ENCODE data around the gene LMO7.
"Not testable (repeated sequence)": the region's sequence is repeated elsewhere in the genome, so short reads cannot be mapped to it uniquely, and the experiment has no call there.

Gene LMO7

DNA sequence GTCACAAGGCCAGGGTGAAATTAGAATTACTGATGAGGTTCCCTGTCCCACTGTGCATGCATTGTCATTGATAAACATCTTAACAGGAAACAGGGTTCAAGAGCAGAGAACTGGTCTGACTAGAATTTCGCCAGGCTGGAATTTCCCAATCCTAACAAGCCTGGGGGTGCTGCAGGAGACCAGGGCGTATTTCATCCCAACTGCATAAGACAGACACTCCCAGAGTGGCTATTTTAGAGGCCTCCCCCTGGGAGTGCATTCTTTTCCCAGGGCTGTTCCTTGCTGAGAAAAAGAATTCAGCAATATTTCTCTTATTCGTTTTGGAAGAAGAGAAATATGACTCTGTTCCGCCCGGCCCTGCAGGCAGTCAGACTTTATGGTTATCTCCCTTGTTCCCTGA, 144.0 kb downstream of the LMO7 start:
- DNase-seq = not testable (repeated sequence)

DNA sequence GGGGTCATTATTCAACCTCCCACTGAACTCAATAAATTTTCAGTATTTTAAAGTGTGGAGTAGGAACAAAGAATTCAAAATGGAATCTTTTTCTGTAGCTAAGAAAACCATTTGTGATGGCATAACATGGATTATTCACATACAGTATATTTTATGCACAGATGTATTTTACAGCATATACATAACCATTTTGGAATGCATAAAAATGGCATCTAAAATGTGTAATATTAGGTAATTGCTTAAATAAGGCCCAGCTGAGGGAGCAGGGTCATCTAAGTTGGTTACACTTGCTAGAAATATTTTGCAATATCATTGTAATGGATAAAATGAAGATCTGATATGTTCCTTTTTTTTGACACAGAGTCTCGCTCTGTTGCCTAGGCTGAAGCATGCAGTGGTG, 146.9 kb downstream of the LMO7 start:
- no peak for DNase-seq

DNA sequence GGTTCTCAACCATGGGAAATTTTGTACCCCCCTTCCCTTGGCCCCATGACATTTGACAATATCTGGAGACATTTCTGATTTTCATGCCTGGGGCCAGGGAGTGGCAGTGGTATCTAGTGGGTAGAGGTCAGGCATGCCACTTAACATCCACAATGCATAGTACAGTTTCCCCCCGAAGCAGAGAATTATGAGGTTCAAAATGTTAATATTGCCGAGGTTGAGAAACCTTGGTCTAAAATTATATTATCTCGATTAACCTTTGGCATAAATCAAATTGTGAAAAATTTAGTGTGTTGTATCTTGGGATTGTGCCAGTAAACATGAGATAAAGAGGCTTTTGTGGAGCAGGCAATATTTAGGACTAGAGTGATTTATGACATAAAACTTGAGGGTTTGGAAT, 147.9 kb downstream of the LMO7 start:
- DNase-seq = no peak

DNA sequence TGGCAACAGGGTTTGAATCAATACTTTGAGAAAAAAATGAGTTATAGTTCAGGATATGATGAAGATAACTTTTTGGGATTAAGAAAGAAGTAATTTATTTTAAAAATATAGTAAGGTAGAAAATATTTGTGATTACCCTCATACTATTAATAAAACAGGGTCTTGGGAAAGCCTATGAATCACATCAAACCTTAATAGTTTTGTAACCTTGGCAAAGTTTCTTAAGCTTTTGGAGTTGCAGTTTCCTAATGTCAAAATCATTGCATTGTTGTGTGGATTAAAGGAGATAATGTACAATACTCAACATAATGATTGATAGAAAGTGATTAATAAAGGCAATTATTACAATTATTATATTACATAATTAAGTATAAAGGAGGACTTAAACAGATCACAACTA, 149.0 kb downstream of the LMO7 start:
- DNase-seq = no peak

DNA sequence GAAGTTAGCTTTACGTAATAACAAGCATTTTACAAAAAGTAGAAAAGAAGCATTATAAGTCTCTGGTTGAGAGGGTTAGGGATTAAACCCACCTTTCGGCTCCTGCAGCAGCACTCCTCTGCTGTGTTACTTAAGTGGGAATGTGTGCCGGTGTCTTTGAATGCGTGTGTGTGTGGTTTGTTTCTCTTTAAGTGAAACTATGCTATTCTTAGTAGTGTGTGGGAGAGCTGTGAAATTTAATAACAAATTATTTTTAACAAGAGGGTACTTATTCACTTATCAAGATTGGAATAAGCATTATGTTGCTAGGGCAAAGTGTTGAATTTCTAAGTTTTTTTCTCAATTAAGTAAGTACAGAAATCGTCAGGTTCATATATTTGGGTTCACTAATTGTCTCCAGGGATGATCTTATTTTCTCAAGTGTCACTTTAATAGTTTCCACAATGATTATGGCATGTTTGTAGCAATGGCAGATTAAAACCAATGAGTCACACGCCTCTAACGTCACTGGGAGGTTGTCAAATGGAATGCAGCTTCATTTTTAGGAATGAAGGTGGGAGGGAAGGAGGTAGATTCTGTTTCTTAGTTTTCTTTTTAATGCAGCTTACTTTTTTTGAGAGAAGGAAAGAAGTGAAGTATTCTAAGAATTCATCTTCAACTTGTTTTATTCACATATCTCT, 151.3 kb downstream of the LMO7 start:
- no peak for DNase-seq

DNA sequence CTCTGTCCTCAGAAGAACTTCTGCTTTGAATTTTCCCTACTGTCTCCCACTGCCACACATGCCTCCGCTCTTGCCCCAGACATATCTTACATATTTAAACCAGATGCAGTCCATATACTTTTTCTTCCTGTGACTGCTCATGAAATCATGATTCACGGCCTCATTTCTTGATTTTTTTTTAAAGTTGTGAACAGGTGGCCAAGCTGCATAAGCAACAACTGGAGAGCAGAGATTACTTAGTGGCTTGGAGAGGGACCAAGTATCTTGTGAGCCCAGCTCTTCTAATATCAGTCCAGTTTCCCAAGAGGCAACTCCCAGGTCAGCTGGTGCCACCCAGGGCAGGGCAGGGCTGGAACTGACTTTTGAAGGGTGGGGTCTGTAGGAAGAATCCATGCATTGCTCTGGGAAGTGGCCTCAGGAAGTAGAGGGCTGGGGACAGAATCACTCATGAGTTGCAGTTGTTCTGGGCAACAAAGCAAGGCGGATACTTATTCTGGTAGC, 152.4 kb downstream of the LMO7 start:
- DNase-seq = no peak

DNA sequence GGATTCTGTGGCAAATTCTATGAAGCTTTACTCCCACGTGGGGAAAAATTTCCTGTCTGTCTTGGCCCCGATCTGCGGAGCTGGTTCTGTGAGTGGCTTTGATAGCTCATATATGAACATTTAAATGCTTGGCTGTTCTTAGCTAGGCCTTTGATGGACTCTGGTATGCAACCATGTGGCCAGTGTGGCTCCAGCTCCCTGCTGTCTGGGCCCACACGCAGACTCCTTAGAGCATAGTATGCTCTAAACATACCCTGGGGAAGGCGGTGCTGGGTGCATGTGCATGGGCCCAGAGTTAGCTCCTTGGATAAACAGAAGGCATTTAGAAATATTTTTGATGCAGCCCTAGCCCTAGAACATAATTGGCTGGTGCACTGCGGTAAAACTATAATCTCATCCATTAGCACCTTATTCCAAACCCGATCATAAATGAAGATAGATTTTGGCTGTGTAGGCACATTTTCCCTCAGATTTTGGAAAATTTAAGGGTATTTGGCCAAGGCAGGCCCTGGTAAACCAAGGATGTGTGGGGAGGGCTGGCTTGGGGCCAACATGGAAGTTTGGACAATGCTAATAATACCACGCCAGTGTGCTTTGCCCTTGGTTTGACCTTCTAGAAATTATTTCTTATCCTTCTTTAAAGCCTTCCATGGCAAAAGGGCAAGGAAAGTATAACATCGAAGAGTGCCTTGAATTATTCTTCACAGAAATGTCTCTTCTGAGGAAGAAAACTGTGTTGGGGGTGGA, 153.5 kb downstream of the LMO7 start:
- no peak for DNase-seq

DNA sequence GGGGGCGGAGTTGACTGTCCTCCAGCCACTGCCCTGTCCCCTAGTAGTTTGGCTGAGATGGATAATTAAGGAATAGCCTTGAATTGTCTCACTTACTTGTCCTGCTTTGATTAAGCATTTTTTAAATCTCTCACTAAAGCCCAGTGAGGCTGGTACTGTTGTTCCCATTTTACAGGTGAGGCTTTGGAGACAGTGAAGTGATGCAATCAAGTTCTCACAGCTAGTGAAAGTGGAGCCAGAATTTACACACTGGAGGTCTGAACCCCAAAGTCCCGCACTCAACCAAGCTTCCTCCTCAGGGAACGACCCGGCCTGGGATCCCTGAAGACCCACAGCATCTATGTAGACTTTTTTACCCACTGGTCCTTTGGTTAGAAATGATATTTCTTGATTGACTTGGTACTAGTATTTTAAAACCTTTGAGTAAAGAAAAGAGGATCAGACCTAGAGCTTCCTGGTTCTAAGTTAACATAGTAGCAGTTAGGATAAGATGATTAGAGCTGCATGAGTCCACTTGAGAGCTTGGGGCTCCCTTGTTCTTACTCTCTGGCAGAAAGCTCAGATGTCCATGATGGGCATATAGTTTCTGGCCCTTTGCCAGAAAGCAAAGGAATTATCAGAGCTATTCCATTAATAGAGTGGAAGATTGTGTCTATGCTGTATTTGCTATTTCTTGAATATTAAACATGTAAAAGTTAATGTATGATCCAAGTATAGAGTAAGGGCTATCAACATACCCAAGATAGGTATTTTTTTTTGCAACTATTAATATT, 154.3 kb downstream of the LMO7 start:
- DNase-seq = no peak

DNA sequence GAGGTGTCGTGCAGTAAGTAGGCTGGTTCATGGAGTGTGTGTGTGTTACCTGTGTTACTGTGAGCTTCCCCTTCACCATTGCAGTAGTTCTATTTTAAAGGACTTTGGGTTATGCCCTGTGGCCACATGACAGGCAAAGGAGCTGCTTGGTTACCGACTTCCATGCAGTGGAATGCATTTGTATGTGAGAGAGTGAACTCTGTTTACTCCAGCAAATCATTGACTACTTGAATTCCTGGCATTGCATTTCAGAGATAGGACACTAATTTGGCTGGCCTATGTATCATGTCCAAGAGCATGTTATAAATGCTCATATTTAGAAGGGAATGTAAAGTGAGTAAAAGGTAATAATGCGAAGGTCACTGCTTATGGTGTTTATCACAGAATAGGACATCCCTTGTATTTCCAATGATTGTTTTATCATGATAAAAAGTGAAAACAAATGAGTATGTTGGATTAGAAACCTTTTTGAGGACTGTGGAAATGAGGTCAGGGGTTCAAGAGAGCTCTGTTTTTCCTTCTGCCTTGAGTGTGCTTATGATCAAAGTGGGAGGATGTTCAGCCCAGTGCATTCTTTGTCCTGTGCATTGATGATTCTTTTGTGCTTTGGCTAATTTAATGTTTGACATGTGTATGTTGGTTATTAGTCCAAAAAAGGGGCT, 156.5 kb downstream of the LMO7 start:
- DNase-seq = no peak

DNA sequence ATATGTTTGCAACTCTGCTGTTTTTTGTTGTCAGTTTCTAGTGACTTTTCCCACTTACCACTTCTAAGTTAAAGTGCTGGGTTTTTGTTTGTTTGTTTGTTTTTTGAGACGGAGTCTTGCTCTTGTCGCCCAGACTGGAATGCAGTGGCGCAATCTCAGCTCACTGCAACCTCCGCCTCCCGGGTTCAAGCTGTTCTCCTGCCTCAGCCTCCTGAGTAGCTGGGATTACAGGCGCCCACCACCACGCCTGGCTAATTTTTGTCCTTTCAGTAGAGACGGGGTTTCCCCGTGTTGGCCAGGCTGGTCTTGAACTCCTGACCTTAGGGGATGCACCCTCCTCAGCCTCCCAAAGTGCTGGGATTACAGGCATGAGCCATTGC, 157.0 kb downstream of the LMO7 start:
- DNase-seq = not testable (repeated sequence)

DNA sequence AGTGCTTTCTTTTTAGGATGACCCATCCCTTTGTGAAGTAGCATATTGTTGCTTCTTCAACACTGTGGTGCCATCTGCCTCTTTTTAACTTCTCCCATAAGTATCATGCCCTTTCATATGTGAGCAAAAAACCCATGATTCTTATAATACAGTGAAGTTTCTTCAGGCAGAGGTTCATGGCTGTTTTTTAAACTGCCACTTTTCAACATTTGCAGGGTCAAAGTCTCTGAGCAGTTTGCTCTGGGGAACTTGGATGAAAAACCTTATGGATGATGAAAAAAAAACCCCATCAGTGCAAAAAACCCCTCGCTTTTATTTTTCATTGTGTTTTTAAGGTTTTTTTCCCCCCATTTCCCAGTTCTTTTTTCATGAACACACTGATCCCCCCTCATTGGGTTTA, 158.5 kb downstream of the LMO7 start:
- no peak for DNase-seq

DNA sequence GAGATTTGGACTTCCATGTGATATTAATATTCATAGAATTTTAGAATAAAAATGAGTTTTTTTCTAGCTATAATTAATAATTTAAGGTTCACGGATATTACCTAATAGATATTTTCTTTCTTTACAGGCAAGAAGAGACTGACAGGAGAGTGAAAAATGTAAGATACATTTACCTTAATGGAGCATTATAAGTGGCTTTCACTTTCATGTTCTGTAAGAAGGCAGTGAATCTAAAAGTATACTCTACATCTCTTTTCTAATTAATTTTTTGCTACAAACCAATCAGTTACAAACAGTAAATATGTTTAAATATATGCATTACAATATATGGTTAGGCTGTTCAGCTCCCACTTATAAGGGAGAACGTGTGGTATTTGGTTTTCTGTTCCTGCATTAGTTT, 159.1 kb downstream of the LMO7 start:
- DNase-seq = no peak

DNA sequence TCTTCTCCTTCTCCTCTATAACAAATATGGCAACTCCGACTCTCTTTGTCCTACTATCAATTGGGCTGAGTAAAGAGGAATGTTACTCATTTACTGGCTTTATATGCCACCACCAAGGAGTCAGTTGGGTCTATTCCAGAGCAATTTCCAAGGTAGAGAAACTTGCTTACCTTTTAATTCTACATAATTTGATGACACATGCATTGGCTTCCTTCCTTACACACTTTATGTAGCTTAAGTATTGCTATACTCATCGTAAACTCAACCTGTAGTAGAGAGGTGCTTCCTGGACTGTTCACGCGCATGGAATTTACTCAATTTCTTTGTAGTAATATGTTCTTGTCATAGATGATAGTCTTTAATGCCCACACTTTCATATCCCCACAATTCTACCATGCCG, 160.7 kb downstream of the LMO7 start:
- no peak for DNase-seq

DNA sequence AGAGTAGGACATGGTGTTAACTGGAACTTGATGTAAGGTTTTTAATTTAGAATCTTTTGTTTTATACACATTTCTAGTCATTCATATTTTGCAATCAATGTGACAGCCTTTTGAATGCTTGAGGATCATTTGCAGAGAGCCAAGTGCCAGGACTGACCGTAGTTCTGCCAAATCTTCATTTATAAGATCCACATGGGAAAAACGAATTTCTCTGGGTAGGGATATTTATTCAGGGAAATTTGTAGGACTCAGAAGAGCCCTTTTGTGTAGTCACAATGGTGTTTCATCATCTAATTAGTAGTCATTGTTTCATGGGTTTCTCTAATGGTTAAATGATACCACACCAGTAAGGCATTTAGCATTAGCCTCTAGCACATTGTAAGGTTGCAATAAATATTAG, 161.1 kb downstream of the LMO7 start:
- DNase-seq = no peak

DNA sequence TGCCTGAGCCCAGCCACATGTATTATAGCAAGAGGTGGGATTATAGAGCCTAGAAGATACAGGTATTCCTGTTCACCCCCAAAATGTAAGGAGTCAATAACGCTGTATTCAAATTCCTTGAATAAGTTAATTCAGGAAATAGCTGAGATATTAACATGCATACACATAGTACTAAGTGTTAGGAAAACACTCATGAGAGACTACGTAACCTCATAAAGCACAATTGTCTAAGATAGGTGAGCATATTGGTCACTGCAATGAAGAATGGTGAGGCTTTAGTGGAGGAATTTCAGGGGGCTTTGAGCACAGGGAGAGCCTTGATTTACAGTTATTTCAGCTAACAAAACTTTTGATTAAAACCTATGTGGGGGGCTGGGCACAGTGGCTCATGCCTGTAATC, 161.6 kb downstream of the LMO7 start:
- no peak for DNase-seq

DNA sequence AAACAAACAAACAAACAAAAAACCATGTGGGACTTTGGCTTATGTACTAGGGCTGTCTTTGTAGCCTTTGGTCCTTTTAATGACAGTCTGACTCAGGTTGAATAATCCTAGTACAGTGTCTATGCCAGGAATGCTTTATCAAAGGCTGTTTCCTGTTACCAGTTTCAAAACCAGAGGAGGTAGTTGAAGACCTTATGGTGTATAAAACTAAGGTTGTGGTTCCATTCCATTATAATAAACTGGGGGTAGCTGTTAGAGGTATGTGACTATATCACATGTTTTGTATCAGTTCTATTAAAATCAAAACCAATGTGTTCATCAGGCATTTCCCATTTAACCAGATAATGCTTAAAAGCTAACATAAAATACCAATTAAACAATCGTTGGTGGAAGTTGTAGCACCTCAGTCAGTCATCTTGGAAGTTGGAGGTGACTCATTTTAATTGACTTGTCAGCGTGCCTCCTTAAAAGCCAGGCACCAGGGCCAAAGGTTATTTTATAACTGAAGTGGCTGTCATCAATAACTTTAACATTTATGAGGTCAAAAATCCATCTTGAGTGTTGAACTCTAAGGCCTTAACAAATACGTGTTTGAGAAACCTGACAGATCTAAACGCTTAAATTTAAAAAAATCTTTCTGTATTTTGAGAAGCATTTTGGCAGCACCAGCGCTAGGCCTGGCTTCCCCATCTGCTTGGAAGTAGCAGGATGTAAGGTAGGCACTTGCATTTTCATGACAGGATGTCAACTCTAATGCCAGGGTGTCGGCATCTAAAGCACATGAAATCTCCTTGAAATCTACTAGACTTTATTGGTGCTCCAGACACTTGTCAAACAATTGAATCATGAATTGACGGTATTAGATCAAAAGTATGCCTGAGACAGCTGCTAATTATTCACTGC, 162.5 kb downstream of the LMO7 start:
- DNase-seq = peak; percentile 6

DNA sequence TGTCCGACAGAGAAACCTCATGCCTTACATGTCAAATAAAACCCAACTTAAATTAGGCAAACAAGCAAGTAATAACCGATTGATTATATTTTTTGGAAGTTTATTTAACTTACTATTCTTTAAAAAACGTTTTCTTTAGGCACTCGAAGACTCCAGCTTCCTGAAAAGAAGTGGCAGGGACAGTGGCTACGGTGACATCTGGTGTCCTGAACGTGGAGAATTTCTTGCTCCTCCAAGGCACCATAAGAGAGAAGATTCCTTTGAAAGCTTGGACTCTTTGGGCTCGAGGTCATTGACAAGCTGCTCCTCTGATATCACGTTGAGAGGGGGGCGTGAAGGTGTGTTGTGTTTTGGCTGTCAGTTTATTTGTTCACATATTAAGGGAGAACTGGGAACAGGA, 164.4 kb downstream of the LMO7 start:
- no peak for DNase-seq

DNA sequence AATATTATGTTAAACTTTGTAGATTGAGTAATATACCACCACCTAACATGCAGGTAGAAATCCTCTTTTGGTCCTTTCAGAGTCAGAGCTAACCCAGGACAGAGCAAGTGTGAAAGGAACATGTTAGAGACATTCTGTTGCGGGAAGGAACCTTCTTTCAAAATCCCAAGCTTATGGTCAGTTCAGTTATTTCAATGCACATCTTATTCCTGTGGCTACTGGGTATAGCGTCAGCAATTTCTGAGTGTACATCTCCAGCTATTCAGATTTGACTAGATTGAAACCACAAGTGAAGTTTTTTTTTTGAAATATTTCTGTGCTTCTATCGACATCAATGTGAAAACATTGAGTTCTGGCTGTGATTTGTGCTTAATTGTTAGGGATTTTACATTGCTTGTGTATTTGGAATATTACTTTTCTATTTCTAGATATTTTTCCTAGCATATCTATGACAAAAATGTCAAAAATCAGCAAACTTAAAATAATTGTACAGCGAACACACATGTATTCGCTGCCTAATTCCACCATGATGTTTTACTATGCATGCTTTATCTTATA, 165.3 kb downstream of the LMO7 start:
- DNase-seq = no peak

DNA sequence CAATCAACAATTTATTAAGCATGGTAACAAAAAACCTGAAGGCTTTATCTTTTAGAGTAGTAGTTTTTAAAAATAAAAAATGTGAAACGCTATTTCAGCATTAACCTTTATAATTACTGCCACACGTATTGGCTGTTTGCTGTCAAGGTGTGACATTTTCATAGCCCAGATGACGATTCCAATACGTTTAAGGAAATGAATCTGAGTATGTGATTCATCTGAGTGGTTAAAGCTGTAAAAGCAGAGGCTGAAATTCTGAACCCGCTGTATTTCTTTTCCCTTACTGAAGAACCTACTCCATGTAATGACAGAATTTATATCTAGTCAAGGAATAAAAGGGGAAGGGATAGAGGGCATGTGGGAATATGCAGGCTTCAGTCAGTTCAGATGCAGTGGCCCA, 166.0 kb downstream of the LMO7 start:
- DNase-seq = no peak

DNA sequence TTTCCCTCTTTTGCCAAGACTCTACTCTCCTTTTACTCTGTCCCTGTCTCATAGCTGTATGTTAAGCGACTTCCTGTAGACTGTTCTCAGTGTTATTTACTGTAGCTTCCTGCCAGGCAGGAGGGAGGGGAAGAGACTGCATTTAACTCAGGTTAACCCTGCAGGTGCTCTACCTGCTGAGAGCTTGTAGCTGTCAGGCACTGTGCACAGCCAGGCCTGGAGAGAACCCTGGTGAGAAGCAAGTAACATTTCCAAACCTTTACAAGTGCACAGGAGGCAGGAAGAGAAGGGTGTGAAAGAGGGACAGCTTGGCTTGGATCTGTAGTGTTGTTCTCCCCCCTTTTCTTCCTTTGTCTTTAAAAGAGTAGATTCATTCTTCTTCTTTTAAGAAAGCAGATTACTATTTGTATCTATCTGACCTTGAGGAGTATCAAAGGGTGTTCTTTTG, 167.1 kb downstream of the LMO7 start:
- no peak for DNase-seq

DNA sequence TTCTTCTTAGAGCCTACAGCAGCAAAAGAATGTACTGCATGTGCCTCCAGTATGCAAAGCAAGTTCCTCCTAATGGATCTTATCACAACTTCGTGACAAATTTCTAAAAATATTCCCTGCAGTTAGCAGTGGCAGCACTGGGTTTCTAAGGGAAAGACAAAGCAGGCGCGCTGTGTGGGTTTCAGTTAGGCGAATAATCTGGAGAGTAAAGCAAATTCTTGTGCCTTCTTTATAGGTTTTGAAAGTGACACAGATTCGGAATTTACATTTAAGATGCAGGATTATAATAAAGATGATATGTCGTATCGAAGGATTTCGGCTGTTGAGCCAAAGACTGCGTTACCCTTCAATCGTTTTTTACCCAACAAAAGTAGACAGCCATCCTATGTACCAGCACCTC, 167.9 kb downstream of the LMO7 start:
- DNase-seq = no peak

DNA sequence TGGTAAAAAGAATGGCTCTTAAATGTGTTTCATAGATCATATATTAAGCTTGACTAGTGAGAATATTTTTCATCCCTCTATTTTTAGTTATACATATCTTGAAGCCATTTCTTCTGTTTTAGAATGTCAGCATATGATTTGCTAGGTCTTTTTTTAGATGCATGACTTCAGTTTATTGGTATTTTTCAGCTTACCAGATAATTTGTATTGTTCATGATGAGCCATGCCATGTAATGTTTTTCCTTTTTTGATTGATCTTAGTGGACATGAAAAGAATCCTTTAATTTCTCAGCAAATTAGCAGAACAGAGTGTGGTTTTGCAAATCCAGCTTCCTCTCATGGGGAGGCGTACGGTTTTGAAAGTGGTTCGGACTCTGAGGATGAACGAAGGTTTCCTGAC, 168.5 kb downstream of the LMO7 start:
- no peak for DNase-seq
